H9 (cell line): ENCODE measurements around the gene LRRC27. TPM values are rescaled to one million over a fixed set of nuclear protein-coding genes. Genes with fewer than 3 reads are reported as not detected.

Experiments used
- DNase-seq: peaks from one replicate; pipeline ENCODE4 v3.0.0-alpha.2; 2017
- H2AFZ ChIP-seq: one replicate; pipeline ENCODE4 v1.6.1; 2013; ENCODE audit warnings: mild to moderate bottlenecking, low read length, control low read depth, moderate library complexity
- H2AK5ac ChIP-seq: 2 replicates; pipeline ENCODE4 v1.6.1; 2013; ENCODE audit warnings: low read length, control low read depth, mixed read lengths; ENCODE audit not compliant: insufficient read length
- H2BK120ac ChIP-seq: one replicate; pipeline ENCODE4 v1.6.1; 2013; ENCODE audit warnings: low read depth, mild to moderate bottlenecking, low read length, control low read depth, inconsistent platforms; ENCODE audit not compliant: poor library complexity, severe bottlenecking
- H2BK12ac ChIP-seq: 2 replicates; pipeline ENCODE4 v1.6.1; 2013; ENCODE audit warnings: low read length, control low read depth, mixed read lengths, low read depth; ENCODE audit not compliant: insufficient read length
- H2BK15ac ChIP-seq: 2 replicates; pipeline ENCODE4 v1.6.1; 2013; ENCODE audit warnings: low read depth, low read length, control low read depth
- H2BK20ac ChIP-seq: one replicate; pipeline ENCODE4 v1.6.1; 2013; ENCODE audit warnings: low read depth, mild to moderate bottlenecking, low read length, control low read depth, inconsistent platforms; ENCODE audit not compliant: poor library complexity, severe bottlenecking
- H2BK5ac ChIP-seq: 2 replicates; pipeline ENCODE4 v1.6.1; 2013; ENCODE audit warnings: low read length, control low read depth, mixed read lengths; ENCODE audit not compliant: insufficient read length
- H3K14ac ChIP-seq: 2 replicates; pipeline ENCODE4 v1.6.1; 2013; ENCODE audit warnings: low read length, control low read depth; ENCODE audit not compliant: insufficient read depth
- H3K18ac ChIP-seq: 2 replicates; pipeline ENCODE4 v1.6.1; 2013; ENCODE audit warnings: low read depth, mild to moderate bottlenecking, mixed read lengths, low read length, control low read depth; ENCODE audit not compliant: insufficient read length
- H3K23ac ChIP-seq: 2 replicates; pipeline ENCODE4 v1.6.1; 2013; ENCODE audit warnings: low read length, control low read depth, mixed read lengths, low read depth; ENCODE audit not compliant: insufficient read length
- H3K23me2 ChIP-seq: 2 replicates; pipeline ENCODE4 v1.6.1; 2013; ENCODE audit warnings: low read depth, mild to moderate bottlenecking, mixed read lengths, low read length, control low read depth; ENCODE audit not compliant: insufficient read length, poor library complexity, severe bottlenecking
- H3K27ac ChIP-seq: 2 replicates; pipeline ENCODE4 v1.5.1; 2013; ENCODE audit warnings: low read length, control low read depth, mixed read lengths, low read depth; ENCODE audit not compliant: insufficient read length
- H3K27me3 ChIP-seq: 2 replicates; pipeline ENCODE4 v1.6.1; 2013; ENCODE audit warnings: low read length, control low read depth, inconsistent platforms; ENCODE audit not compliant: insufficient read depth
- H3K4ac ChIP-seq: 2 replicates; pipeline ENCODE4 v1.6.1; 2013; ENCODE audit warnings: low read depth, mild to moderate bottlenecking, control low read depth, inconsistent platforms, low read length, moderate library complexity
- H3K4me1 ChIP-seq: 2 replicates; pipeline ENCODE4 v1.6.1; 2013; ENCODE audit warnings: low read length, control low read depth, inconsistent platforms; ENCODE audit not compliant: insufficient read depth
- H3K4me2 ChIP-seq: 2 replicates; pipeline ENCODE4 v1.6.1; 2013; ENCODE audit warnings: low read length, control low read depth, mixed read lengths; ENCODE audit not compliant: insufficient read length, insufficient read depth
- H3K56ac ChIP-seq: 2 replicates; pipeline ENCODE4 v1.6.1; 2013; ENCODE audit warnings: low read depth, mild to moderate bottlenecking, mixed read lengths, low read length, control low read depth; ENCODE audit not compliant: insufficient read length
- H3K79me1 ChIP-seq: 2 replicates; pipeline ENCODE4 v1.6.1; 2013; ENCODE audit warnings: low read depth, mild to moderate bottlenecking, moderate library complexity, low read length, control low read depth, inconsistent platforms; ENCODE audit not compliant: insufficient read depth, poor library complexity, severe bottlenecking
- H3K79me2 ChIP-seq: 2 replicates; pipeline ENCODE4 v1.6.1; 2013; ENCODE audit warnings: low read length, control low read depth, inconsistent platforms; ENCODE audit not compliant: insufficient read depth
- H3K9ac ChIP-seq: 2 replicates; pipeline ENCODE4 v1.6.1; 2013; ENCODE audit warnings: low read length, control low read depth, mixed read lengths; ENCODE audit not compliant: insufficient read length; ENCODE audit errors: extremely low read depth
- H3K9me3 ChIP-seq: one replicate; pipeline ENCODE4 v1.6.1; 2013; ENCODE audit warnings: low read depth, low read length, inconsistent platforms; ENCODE audit not compliant: control insufficient read depth
- H3T11ph ChIP-seq: one replicate; pipeline ENCODE4 v1.6.1; 2013; ENCODE audit warnings: mild to moderate bottlenecking, low read length, control low read depth, inconsistent platforms
- H4K20me1 ChIP-seq: one replicate; pipeline ENCODE4 v1.6.1; 2013; ENCODE audit not compliant: control insufficient read depth, insufficient read length, insufficient read depth
- H4K5ac ChIP-seq: 2 replicates; pipeline ENCODE4 v1.6.1; 2013; ENCODE audit warnings: low read depth, mild to moderate bottlenecking, mixed read lengths, low read length, control low read depth; ENCODE audit not compliant: insufficient read length
- H4K8ac ChIP-seq: replicated peaks from 2 replicates; pipeline ENCODE4 v1.6.1; 2013; ENCODE audit warnings: low read length, control low read depth, mixed read lengths, low read depth; ENCODE audit not compliant: insufficient read length
- H4K91ac ChIP-seq: 2 replicates; pipeline ENCODE4 v1.6.1; 2013; ENCODE audit warnings: low read depth, mild to moderate bottlenecking, moderate library complexity, mixed read lengths, low read length, control low read depth; ENCODE audit not compliant: insufficient read length
- H3K27ac Mint-ChIP-seq, 3 experiments: 2 replicates in 2 of 3; 3 replicates in 1 of 3; pipeline ENCODE4 v1.8.0; 2020 to 2021; ENCODE audit warnings: mixed read lengths in 3 of 3, mild to moderate bottlenecking in 1 of 3, moderate library complexity in 1 of 3
- H3K27me3 Mint-ChIP-seq: 2 replicates; pipeline ENCODE4 v1.8.0; 2021; ENCODE audit warnings: low read depth, mild to moderate bottlenecking, moderate library complexity, mixed read lengths
- H3K36me3 Mint-ChIP-seq, 3 experiments: 2 replicates in 2 of 3; 3 replicates in 1 of 3; pipeline ENCODE4 v1.8.0; 2020 to 2021; ENCODE audit warnings: low read depth in 3 of 3, mixed read lengths in 3 of 3; ENCODE audit not compliant: insufficient read depth in 1 of 3
- H3K4me1 Mint-ChIP-seq, 2 experiments: 2 replicates each; pipeline ENCODE4 v1.8.0; 2020; ENCODE audit warnings: mixed read lengths in 2 of 2
- H3K4me3 Mint-ChIP-seq, 2 experiments: 2 replicates in 1 of 2; 3 replicates in 1 of 2; pipeline ENCODE4 v1.8.0; 2020 to 2021; ENCODE audit warnings: mild to moderate bottlenecking in 2 of 2, mixed read lengths in 2 of 2, moderate library complexity in 1 of 2
- H3K9me3 Mint-ChIP-seq, 2 experiments: 2 replicates in 1 of 2; 3 replicates in 1 of 2; pipeline ENCODE4 v1.8.0; 2020; ENCODE audit warnings: mild to moderate bottlenecking in 2 of 2, mixed read lengths in 2 of 2, moderate library complexity in 1 of 2
- CTCF ChIP-seq: fragments of 200-600 bp; sonication (generic); conservative IDR thresholded peaks from 3 replicates; pipeline ENCODE4 v1.8.0; 2021; ENCODE audit warnings: antibody characterized with exemption, mild to moderate bottlenecking
- WGBS: extraction: QIAGEN DNeasy Blood & Tissue Kit; methylation state at CpG from one replicate; pipeline ENCODE4 v1.1.7; 2013; ENCODE audit warnings: missing lambda C conversion rate, low lambda C conversion rate, mixed read lengths; ENCODE audit not compliant: insufficient read length; ENCODE audit errors: extremely low coverage; 5-methylcytosine and 5-hydroxymethylcytosine counted together
- total RNA-seq: library from RNA; stranded (reverse); gene quantifications from 2 replicates; pipeline ENCODE4 v1.2.1, GENCODE V29; 2021

Gene LRRC27
- total RNA-seq, 1 experiment from 2014 or later = 2.7 TPM

GRCh38 chr10:132428486-132428995, 96.5 kb downstream of the LRRC27 start:
- no peak overlapping the region for H3K27ac ChIP-seq
- H3K4me3 Mint-ChIP-seq = no peak overlapping the region

More at GRCh38 chr10:132428486-132428995, 96.5 kb downstream of the LRRC27 start:
- H3K9me3 Mint-ChIP-seq = no peaks in the 10 kb centered on the region; a peak in 1 of 5 replicates
- Histone ChIP-seq H3K9me3 (no peaks in the 10 kb centered on the region), H3K14ac (no peak overlapping the region), H2BK15ac (no peak overlapping the region), H3K18ac (no peak overlapping the region), H3K79me1 (no peaks in the 10 kb centered on the region), H4K91ac (no peak overlapping the region), H3K23me2 (no peaks in the 10 kb centered on the region), H3K56ac (no peak overlapping the region), H3K4me1 (no peaks in the 10 kb centered on the region), H2BK12ac (no peak overlapping the region), H3K4ac (no peak overlapping the region), H4K20me1 (no peaks in the 10 kb centered on the region), H3K4me2 (no peak overlapping the region), H4K8ac (no peak overlapping the region), H3T11ph (no peak overlapping the region), H4K5ac (no peak overlapping the region), H2BK120ac (no peak overlapping the region), H2BK5ac (no peak overlapping the region), H2AFZ (no peak overlapping the region), H3K9ac (no peak overlapping the region), H3K79me2 (no peaks in the 10 kb centered on the region), H3K23ac (no peak overlapping the region), H3K27me3 (no peaks in the 10 kb centered on the region), H2AK5ac (no peak overlapping the region), H2BK20ac (no peak overlapping the region)
- no peaks in the 10 kb centered on the region for H3K36me3 Mint-ChIP-seq
- no peak overlapping the region for H3K27ac Mint-ChIP-seq
- H3K27me3 Mint-ChIP-seq = no peaks in the 10 kb centered on the region; the same call in 1 of the 2 replicates
- TF ChIP-seq CTCF = no peak
- WGBS = no CpG with 5 or more reads among the region's 11 CpGs
- no peak for DNase-seq
- H3K4me1 Mint-ChIP-seq = peaks cover 6 to 9% of the 10 kb centered on the region in 2 experiments

Other genes with a start within 250 kb of the LRRC27 start
- gene DPYSL4, start 145.2 kb upstream of the LRRC27 start, total RNA-seq = 26.3 and 29.0 TPM in 2 replicates
- 11.3 and 13.1 TPM in 2 replicates for gene STK32C, start 24.2 kb upstream of the LRRC27 start, total RNA-seq
- gene PWWP2B, start 65.0 kb downstream of the LRRC27 start, total RNA-seq = 9.5 and 10.0 TPM in 2 replicates
- gene INPP5A, start 205.6 kb downstream of the LRRC27 start, total RNA-seq = 17.7 and 19.1 TPM in 2 replicates